GM12875 (cell line): ENCODE results near the gene CD1B.
"Not testable (repeated sequence)": the region's sequence is repeated elsewhere in the genome, so short reads cannot be mapped to it uniquely, and the experiment has no call there.

Experiments
- H3K4me3 ChIP-seq: one replicate; pipeline ENCODE4 v1.5.1; 2011; ENCODE audit warnings: low read depth, low read length, control low read depth
- TF ChIP-seq, protein P1 (sequence below): IDR thresholded peaks from 2 replicates; pipeline ENCODE4 v1.5.1; 2011; ENCODE audit warnings: low read depth, mild to moderate bottlenecking, control low read depth, inconsistent platforms, low read length, moderate library complexity, borderline replicate concordance; ENCODE audit not compliant: insufficient read depth

Gene CD1B

DNA sequence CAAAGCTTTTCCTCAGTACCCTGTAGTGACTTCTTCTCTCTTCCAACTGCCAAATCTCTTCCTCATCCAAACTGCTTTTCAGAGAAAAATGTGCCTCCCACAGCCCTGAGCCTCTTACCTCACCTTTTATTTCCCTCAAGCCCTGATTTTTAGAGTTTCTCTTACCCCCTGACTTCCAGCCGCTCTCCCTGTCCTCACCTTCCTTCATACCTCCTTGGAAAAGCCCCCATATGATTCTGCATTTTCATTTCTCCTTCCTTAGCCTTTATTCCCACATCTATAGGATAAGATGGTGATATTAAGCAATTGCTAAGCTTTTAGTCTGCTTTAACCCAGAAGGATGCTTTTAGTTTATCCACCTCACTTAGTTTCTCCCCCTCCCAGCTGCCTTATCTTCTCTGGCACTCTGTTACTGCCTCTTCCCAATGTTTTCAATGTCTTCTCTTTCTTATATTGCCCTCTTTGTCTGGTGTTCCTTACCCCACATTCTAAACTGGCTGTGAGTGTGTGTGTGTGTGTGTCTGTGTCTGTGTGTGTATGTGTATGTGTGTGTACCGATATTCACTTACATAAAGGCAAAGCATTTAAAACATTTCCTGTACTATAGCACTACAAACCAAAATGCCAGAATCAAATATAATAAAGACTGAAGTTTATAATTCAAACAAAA is at the start of gene CD1B:
Gene CD1B, minus strand, starts transcription at position 51 of the 670 bp plus-strand sequence. CDS start 108 bp downstream, outside the sequence.
- H3K4me3 ChIP-seq, result no peak within 1 kb of the TSS
- TF ChIP-seq, protein P1, sequence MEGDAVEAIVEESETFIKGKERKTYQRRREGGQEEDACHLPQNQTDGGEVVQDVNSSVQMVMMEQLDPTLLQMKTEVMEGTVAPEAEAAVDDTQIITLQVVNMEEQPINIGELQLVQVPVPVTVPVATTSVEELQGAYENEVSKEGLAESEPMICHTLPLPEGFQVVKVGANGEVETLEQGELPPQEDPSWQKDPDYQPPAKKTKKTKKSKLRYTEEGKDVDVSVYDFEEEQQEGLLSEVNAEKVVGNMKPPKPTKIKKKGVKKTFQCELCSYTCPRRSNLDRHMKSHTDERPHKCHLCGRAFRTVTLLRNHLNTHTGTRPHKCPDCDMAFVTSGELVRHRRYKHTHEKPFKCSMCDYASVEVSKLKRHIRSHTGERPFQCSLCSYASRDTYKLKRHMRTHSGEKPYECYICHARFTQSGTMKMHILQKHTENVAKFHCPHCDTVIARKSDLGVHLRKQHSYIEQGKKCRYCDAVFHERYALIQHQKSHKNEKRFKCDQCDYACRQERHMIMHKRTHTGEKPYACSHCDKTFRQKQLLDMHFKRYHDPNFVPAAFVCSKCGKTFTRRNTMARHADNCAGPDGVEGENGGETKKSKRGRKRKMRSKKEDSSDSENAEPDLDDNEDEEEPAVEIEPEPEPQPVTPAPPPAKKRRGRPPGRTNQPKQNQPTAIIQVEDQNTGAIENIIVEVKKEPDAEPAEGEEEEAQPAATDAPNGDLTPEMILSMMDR, result no peak

- H3K4me3 ChIP-seq, result no peak overlapping the region
- TF ChIP-seq, protein P1, result no peak
These were observed 43.5 kb upstream of the CD1B start for GRCh38 chr1:158374860-158375259.

DNA sequence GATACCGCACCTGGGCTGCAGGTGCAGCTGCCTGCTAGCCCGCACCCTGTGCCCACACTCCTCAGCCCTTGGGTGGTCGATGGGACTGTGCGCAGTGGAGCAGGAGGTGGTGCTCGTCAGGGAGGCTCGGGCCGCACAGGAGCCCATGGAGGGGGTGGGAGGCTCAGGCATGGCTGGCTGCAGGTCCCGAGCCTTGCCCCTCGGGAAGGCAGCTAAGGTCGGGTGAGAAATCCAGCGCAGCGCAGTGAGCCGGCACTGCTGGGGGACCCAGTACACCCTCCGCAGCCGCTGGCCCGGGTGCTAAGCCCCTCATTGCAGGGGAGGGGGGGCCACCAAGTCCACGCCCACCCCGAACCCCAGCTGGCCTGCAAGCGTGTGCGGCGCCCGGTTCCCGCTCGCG is 42.8 kb upstream of the CD1B start:
- H3K4me3 ChIP-seq, result not testable (repeated sequence)

GRCh38 chr1:158371188-158371953 is 40.0 kb upstream of the CD1B start:
- H3K4me3 ChIP-seq, result no peak overlapping the region
- TF ChIP-seq, protein P1, result no peak

DNA sequence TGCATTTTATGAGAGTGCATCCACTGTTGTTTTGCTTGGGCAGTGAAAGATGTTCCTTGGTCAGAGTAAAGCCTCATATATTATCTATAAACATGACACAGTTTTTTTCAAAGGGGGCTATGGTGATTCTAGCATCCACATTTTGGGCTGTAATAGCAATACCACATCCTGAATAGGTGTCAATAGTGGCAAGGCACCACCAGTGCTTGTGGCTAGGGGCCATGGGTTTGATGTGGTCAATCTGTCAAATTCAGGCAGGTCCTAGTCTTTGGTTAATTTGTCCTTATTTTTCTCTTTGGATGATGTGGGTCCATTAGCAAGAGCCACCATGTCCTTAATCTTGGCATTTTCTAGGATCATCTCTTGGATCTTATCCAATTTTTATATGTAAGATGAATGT is 35.5 kb upstream of the CD1B start:
- TF ChIP-seq, protein P1, result no peak

GRCh38 chr1:158362941-158363340 is 31.6 kb upstream of the CD1B start:
- TF ChIP-seq, protein P1, result no peak
- no peak overlapping the region for H3K4me3 ChIP-seq

More for the DNA sequence above, 35.5 kb upstream of the CD1B start:
- no peak overlapping the region for H3K4me3 ChIP-seq

DNA sequence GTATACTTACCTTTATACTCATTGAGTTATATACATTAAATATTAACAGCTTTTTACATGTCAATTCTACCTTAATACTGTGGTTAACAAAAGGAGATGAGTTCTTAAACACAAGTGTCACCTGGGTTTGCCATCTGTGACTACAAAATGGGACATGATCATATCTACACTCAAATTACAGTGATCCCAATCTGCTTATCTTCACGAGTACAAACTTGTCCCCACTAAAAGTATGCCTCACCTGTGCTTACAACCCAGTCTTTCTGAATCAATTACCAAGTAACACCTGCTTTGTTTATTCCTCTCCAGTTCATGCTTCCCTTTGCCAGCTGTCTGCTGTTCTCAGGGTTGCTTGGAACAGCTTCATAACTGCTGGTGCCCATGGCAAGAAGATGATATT is 31.2 kb upstream of the CD1B start:
- no peak overlapping the region for H3K4me3 ChIP-seq
- TF ChIP-seq, protein P1, result no peak
